ENCODE results near the gene PRKD3. TPM values are rescaled to one million over a fixed set of nuclear protein-coding genes. Genes with fewer than 3 reads are reported as not detected.

Gene PRKD3
- total RNA-seq, 1 donor from 2014 or later = 50.1 TPM

DNA sequence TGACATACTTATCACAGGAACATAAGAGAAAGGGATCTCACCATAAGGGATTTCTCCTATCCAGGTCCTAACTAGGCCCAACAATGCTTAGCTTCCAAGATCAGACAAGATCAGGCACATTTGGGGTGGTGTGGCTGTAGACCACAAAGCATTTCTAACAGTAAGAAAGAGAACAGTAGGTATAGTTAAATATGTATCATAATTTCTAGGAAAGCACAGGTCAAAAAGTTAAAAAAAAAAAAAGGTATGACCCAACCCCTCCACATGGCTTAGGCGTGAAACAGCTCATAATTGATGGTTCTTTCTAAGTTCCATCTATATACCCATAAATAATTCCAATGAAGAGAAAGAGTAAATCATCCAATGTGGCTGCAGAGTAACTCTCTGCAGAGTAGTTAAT lies 6.9 kb downstream of the PRKD3 start:
- Mint-ChIP-seq H3K27me3 (ENCODE audit: unreplicated experiment) (no peaks in the 10 kb centered on the region), H3K4me3 (ENCODE audit: unreplicated experiment) (no peak overlapping the region)

DNA sequence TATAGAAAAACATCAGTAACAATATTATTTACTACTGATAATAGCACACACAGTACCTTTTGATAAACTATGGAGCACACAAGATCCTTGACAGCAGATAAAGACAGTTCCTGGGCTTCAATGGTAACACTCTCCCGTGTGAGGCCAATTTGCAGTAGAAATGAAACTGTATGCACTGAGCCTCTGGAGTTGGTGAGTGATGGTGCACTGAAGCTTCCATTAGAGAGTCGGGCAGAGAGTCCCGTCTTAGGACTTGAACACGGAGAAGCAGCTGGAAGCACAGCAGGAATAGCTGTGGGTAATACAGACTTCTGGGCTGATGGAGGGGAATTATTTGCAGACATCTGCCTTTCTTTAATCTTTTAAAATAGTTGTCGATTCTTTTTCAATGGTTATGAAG lies 8.5 kb downstream of the PRKD3 start:
- H3K27ac Mint-ChIP-seq (ENCODE audit: unreplicated experiment) = no peak overlapping the region
- H3K4me1 Mint-ChIP-seq (ENCODE audit: unreplicated experiment) = peaks cover 46% of the 10 kb centered on the region
- no peak for DNase-seq (ENCODE audit: extremely low spot score, unreplicated experiment)

More for the DNA sequence above, 6.9 kb downstream of the PRKD3 start:
- TF ChIP-seq, protein P1, sequence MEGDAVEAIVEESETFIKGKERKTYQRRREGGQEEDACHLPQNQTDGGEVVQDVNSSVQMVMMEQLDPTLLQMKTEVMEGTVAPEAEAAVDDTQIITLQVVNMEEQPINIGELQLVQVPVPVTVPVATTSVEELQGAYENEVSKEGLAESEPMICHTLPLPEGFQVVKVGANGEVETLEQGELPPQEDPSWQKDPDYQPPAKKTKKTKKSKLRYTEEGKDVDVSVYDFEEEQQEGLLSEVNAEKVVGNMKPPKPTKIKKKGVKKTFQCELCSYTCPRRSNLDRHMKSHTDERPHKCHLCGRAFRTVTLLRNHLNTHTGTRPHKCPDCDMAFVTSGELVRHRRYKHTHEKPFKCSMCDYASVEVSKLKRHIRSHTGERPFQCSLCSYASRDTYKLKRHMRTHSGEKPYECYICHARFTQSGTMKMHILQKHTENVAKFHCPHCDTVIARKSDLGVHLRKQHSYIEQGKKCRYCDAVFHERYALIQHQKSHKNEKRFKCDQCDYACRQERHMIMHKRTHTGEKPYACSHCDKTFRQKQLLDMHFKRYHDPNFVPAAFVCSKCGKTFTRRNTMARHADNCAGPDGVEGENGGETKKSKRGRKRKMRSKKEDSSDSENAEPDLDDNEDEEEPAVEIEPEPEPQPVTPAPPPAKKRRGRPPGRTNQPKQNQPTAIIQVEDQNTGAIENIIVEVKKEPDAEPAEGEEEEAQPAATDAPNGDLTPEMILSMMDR (IDR thresholded peaks at IDR 0.05) = no peak
- Mint-ChIP-seq H3K9me3 (ENCODE audit: unreplicated experiment) (no peaks in the 10 kb centered on the region), H3K36me3 (ENCODE audit: unreplicated experiment) (peaks cover 13% of the 10 kb centered on the region), H3K4me1 (ENCODE audit: unreplicated experiment) (peaks cover 61% of the 10 kb centered on the region), H3K27ac (ENCODE audit: unreplicated experiment) (peak overlapping the region; percentile 29)
- DNase-seq (ENCODE audit: extremely low spot score, unreplicated experiment) = no peak

DNA sequence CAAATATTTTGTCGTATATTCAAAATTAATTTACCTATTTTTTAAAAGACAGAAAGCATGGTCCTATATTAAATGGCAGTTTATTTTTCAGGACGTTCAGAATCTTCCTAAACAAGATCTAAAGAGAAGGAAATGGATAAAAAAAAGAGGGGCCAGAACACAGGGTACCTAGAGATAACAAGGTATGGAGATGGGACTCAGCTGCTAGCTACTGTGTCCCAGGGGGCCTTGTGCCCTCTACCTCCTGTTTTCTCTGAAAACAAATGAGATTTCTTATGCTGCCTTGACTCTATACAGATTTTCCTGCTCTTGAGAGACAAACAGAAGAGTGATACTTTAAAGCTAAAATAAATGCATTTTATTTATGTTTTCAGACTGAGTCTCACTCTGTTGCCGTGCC lies 9.3 kb downstream of the PRKD3 start:
- TF ChIP-seq, protein P1 (IDR thresholded peaks at IDR 0.05) = no peak
- H3K4me1 Mint-ChIP-seq (ENCODE audit: unreplicated experiment) = peaks cover 45% of the 10 kb centered on the region

More for the DNA sequence above, 8.5 kb downstream of the PRKD3 start:
- TF ChIP-seq, protein P1 (IDR thresholded peaks at IDR 0.05) = no peak
- Mint-ChIP-seq H3K36me3 (ENCODE audit: unreplicated experiment) (peaks cover 13% of the 10 kb centered on the region), H3K27me3 (ENCODE audit: unreplicated experiment) (no peaks in the 10 kb centered on the region), H3K9me3 (ENCODE audit: unreplicated experiment) (no peaks in the 10 kb centered on the region), H3K4me3 (ENCODE audit: unreplicated experiment) (no peak overlapping the region)

DNA sequence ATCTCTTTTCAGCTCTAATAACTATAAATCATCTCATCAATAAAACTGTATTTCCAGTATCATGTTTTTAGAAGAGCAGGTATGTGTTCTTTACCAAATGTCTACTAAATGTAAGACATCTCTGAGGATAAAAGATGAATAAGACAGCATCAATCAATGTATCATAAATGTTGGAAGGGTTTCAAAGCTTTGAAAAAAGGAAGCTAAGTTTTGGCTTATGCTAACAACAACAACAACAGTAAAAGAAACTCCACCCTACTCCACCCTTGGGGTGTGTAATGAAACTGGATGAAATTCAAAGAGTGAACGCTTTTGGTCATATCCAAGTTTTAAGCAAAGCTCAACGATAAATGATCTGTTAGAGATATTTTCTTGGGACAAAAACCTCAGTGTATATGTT lies 17.1 kb downstream of the PRKD3 start:
- H3K4me3 Mint-ChIP-seq (ENCODE audit: unreplicated experiment) = no peak overlapping the region
- H3K27ac Mint-ChIP-seq (ENCODE audit: unreplicated experiment) = no peak overlapping the region
- H3K36me3 Mint-ChIP-seq (ENCODE audit: unreplicated experiment) = no peaks in the 10 kb centered on the region
- TF ChIP-seq, protein P1 (IDR thresholded peaks at IDR 0.05) = no peak
- H3K27me3 Mint-ChIP-seq (ENCODE audit: unreplicated experiment) = no peaks in the 10 kb centered on the region
- no peak for DNase-seq (ENCODE audit: extremely low spot score, unreplicated experiment)
- no peaks in the 10 kb centered on the region for H3K9me3 Mint-ChIP-seq (ENCODE audit: unreplicated experiment)
- peaks cover 11% of the 10 kb centered on the region for H3K4me1 Mint-ChIP-seq (ENCODE audit: unreplicated experiment)

More for the DNA sequence above, 9.3 kb downstream of the PRKD3 start:
- no peak for DNase-seq (ENCODE audit: extremely low spot score, unreplicated experiment)
- no peaks in the 10 kb centered on the region for H3K9me3 Mint-ChIP-seq (ENCODE audit: unreplicated experiment)
- no peaks in the 10 kb centered on the region for H3K27me3 Mint-ChIP-seq (ENCODE audit: unreplicated experiment)
- peaks cover 13% of the 10 kb centered on the region for H3K36me3 Mint-ChIP-seq (ENCODE audit: unreplicated experiment)
- H3K4me3 Mint-ChIP-seq (ENCODE audit: unreplicated experiment) = no peak overlapping the region
- no peak overlapping the region for H3K27ac Mint-ChIP-seq (ENCODE audit: unreplicated experiment)

DNA sequence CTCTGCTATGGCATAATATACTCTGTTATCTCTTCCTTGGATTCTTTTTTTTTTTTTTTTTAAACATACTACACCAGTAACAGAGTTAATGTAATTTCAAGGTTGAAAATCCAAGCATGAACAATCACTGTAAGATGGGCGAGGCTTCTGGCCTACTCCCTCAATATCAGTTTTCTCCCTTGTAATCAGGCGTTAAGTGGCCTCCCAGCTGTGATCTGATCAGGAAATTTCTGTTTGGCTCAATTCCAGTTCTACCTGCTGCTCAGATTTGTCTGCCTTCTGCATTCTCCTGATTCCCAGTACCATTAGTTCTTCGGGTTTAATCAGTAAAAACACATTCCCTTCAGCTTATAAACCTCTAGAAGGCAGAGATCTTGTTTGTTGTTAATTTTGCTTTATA lies 18.6 kb downstream of the PRKD3 start:
- TF ChIP-seq, protein P1 (IDR thresholded peaks at IDR 0.05) = no peak
- peaks cover 22% of the 10 kb centered on the region for H3K4me1 Mint-ChIP-seq (ENCODE audit: unreplicated experiment)

More for the DNA sequence above, 18.6 kb downstream of the PRKD3 start:
- Mint-ChIP-seq H3K27me3 (ENCODE audit: unreplicated experiment) (no peaks in the 10 kb centered on the region), H3K27ac (ENCODE audit: unreplicated experiment) (no peak overlapping the region), H3K9me3 (ENCODE audit: unreplicated experiment) (no peaks in the 10 kb centered on the region), H3K36me3 (ENCODE audit: unreplicated experiment) (no peaks in the 10 kb centered on the region), H3K4me3 (ENCODE audit: unreplicated experiment) (no peak overlapping the region)
- DNase-seq (ENCODE audit: extremely low spot score, unreplicated experiment) = no peak
